GM21528 (cell line): ENCODE results near the gene ST8SIA5.

Experiments used
- ATAC-seq: cut with Tn5 transposase; IDR thresholded peaks from one replicate; pipeline ENCODE4 v1.9.1; 2021; ENCODE audit warnings: mild to moderate bottlenecking, moderate library complexity; ENCODE audit not compliant: unreplicated experiment, low FRiP score

ST8SIA5 gene

DNA sequence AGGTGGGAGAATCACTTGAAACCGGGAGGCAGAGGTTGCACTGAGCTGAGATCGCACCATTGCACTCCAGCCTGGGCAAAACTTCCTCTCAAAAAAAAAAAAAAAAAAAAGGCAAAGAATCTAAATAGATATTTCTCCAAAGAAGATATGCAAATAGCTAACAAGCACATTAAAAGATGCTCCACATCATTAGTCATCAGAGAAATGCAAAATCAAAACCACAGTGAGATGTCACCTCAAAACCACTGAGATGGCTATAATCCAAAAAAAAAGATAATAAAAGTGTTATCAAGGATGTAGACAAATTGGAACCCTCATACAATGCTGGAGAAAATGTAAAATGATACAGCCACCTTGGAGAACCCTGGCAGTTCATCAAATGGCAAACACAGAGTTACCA, 8.4 kb downstream of the ST8SIA5 start:
- ATAC-seq = no peak

DNA sequence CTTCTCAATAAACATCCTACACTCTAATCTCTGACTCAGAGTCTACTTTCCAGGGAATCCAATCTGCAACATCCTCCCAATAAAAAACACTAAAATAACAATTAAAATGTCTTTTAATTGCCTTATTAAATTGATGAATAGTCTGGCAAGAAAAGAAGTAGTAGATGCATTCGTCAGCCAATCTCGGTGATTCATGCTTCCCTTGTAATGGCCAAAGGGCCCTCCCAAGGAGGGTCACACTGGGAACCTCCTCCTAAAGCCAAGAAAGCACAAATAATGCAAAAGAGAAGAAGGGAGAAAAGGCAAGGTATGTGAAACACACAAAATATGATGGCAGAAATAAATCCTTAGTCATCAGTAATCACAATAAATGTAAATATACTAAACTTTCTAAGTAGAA, 16.8 kb downstream of the ST8SIA5 start:
- no peak for ATAC-seq

DNA sequence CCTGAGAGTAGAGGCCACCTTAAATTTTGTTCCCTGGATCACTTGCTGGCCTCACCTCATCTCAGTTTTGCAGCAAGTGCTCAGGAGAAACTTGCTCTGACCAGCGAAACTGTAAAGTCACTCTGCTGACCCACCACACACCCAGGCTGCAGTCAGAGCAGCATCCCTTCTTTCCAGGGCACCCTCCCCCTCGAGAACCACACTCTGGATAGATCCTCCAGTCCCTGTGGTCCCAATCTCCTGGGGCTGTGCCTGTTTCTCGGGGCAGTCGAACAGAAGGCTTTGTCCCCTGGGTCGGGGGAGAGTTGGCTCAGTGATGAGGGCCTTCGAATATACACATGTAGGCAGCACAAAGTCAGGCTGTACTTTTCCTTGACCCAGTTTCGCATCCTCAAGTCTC, 18.4 kb downstream of the ST8SIA5 start:
- ATAC-seq = no peak

DNA sequence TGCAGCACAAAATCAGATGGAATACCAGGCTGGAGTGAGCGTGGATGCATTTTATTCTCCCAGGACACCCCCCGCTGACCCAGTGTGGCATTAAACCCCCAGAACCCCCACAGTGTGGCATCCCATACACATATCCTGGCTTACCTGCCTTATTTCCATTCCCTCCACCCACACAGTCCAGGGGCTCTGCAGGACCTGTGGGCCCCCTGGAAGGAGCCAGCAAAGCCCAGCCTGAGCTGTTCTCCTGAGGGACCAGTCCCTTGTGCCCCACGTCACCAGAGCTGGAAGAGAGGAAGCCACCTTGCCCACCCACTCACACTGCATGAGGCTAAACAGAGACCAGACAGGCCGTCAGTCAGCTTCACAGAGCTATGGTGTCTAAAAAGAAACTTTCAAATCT, 20.1 kb downstream of the ST8SIA5 start:
- no peak for ATAC-seq

DNA sequence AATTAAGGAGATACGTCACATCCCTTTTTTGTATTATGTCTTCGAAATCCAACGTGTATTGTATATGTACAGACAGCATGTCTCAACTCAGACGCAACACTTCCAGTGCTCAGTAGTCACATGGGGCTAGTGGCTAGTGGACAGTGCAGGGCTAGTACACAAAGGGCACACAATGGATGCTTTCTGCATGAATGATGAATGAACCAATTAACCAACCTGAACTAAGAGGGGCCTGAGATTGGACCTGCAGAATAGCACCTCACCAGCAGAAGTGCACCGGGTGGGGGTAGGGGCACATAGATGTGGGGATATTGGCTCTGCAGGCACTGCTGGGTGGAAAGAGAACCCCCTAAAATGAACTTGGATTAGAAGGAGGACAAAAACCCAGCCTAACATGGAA, 20.7 kb downstream of the ST8SIA5 start:
- ATAC-seq = no peak

DNA sequence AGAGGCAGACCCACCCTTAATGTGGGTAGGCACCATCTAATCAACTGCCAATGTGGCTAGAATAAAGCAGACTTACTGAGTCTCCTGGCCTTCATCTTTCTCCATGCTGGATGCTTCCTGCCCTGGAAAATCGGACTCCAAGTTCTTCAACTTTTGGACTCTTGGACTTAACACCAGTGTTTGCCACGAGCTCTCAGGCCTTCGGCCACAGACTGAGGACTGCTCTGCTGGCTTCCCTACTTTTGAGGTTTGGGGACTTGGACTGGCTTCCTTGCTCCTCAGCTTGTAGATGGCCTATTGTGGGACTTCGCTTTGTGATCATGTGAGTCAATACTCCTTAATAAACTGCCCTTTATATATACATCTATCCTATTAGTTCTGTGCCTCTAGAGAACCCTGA, 21.9 kb downstream of the ST8SIA5 start:
- no peak for ATAC-seq

DNA sequence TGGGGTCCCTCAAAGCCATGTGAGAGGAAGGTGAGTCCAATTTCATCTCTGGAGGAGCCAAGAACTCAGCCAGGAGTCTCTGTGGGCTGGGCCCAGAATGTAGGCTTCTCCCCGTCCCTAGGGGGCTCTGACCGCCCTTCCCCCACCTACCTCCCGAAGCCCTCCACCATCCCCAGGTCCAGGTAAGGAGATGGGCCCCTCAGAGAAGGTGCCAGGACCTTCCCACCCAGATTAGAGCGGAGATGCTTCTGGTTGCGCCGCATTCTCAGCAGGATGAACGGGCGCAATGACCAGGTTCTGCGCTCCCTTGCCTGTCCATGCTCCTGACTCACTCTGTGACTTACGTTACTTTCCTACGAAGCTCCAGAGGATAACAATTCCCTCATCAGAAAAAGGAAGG, 23.0 kb downstream of the ST8SIA5 start:
- no peak for ATAC-seq

DNA sequence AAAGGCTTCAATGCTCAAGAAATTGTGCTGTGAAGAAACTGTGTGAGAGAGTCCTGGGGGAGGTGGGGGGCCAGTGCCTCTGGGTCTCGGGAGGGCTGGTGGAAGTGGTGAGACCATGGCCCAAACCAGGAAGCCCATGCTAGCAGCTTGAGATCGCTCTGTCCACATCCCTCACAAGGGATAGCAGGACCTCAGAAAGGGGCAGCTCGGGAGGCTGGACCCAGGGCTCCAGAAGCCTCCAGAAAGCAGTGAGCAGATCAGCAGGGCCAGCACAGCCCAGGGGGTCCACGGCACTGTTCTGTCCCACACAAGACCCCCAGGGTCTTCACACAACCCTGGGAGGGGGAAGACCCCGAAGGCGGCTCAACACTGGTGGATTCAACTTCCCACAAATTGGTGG, 24.1 kb downstream of the ST8SIA5 start:
- ATAC-seq = no peak

DNA sequence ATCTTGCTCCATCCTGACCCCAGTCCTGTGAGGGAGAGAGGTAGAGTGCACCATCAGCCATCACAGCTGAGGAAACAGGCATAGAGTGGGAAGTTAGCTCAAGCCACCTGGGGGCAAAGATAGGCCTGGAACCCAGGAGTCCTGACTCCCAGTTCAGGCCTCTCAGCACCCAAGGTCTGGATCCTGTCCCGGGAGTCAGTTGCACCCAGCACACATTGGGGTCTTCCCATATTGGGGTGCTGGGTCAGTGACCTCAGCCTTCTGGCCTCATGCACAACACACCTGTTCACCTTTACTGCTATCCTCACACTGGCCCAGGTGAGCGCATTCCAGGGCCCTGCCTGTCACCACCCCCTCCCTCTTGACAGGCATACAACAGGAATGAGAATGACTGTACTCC, 24.7 kb downstream of the ST8SIA5 start:
- ATAC-seq = no peak

DNA sequence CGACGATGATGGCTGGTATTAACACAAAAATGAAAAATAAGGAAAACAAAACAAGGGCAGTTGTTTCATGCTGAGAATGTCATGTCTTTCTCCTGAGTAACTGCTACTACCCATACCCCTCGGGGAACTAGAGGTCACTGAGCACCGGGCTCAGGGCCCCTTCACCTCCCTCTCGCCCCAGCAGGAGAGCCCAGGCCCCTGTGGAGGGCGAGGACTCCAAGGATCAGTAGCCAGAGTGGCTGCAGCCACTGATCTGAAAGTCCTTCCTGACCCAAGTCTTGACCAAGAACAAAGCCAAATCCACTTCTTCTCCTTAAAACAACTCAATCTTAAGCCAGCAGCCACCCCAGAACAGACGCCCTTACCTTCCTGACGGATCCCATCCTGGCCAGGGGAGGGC, 25.5 kb downstream of the ST8SIA5 start:
- no peak for ATAC-seq

DNA sequence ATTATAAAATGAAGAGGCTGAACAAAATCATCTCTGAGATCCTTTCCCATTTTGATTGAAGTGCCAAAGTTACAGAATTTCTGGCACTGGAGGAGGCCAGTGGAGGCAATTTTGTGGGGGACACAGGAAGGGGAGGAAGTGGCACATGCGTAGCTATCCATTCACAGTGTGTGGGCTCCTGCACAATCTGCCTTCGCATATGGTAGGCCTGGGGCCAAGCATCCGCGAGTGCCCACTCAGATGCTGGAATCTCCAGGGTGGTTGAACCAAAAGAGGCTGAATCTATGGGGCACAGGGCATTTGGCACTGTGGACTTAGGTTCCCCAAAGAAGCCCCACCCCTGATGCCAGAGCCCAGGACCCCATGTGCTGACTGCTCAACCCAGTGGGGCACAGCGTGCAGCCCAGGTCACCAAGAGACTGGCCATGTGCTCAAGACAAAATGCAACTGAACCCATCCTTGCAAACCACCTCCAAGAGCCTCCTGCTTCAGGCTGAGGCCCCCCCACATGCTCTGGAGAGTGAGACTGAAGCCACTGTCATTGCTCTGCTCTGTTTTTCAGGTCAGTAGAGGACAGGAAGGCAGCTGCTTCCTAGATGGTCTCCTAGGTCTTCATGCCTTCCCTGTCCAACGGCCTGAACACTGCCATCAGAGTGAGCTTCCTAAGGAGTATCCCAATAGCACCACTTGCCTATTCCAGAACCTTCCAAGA, 28.5 kb downstream of the ST8SIA5 start:
- ATAC-seq = no peak

DNA sequence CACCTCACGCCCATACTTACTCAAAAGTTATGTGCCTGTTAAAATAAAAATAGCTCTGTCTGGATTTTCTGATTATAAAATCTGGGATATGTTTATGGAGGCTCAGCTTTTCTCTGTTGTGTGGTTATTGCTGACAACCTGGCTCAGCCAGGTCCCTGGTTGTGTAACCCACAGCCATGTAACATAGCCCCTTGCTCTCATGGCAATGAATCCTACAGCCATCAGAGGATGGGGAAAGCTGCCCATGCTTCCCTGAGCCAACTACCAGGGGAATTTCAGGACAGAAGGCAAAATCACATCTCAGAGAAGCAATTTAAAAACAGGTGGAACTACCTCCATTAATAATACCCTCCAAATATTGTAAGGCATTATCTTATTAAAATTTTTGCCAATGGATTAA, 29.7 kb downstream of the ST8SIA5 start:
- no peak for ATAC-seq

DNA sequence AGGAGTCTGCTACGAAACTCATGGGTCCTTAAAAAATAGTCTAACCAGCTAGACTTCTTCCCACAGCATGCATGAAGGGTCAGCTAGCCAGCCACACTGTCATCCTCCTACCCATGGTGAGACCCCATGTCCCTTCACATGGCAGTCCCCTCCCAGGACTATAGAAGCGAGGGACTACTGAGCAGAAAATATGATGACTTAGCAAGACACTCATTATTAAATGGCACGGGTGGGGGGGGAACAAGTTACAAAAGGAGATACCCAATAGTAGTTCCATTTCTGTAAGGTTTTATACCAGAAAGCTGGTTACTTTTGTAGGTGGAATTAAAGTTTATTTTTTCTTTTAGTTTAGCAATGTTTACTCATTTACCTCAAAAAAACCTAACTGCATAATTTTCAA, 31.5 kb downstream of the ST8SIA5 start:
- ATAC-seq = no peak

DNA sequence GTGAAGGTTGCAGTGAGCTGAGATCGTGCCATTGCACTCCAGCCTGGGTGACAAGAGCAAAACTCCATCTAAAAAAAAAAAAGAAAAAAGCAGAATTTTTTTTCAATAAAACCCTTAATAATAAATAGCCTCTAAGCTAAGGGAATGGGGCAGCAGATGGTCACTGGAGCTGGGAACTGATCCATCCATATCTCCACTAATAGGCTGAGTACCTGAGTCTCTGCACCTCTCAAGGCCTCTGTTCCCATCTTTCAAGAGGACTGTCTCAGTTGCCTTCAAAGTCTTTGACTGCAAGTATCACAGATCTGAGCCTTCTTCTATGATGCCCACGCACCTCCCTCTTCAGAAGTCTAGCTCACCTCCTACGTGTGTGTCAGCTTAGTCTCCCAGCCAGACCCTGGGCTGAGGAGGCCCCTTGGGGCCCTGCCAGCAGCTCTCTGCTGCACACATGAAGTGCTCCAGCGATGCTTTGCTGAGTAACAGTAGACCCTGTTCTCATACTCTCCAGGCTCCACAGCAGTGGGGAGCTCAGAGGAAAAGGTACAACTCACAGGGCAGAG, 32.9 kb downstream of the ST8SIA5 start:
- no peak for ATAC-seq

DNA sequence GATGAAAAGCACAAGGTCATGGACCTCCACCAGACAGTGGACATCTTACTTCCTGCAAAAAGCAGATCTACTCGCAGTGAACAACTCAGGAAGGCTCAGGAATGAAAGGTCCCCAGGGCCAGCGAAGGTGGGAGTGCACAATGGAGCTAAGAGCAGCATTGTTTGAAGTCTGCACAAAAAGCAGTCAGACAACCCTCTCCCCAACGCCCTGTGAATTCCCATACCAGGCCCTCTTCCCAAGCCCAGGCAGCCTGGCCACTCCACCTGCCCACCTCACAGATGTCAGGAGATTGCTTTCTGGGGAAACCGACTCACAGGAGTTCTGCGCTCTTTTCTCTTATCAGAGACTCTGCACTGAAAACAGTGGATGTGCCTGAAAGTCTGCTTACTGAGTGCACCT, 34.8 kb downstream of the ST8SIA5 start:
- ATAC-seq = no peak

DNA sequence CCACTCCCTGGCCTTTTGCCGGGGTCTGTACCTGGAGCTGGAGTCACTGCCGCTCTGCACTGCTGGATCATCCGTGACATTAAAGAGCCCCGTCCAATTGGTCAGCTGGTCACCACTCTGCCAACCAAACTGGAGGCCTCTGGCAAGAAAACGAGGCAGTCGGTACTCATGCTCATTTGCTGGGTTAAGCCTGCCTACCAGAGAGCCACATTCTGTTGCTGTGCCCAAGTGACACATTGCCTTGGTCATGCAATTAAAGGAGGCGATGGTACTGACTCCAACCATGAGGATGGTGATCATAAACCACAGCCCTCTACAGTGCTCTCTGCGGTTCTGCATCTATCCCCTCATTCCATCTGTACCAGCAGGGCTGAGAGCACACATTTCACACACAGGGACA, 35.5 kb downstream of the ST8SIA5 start:
- no peak for ATAC-seq

DNA sequence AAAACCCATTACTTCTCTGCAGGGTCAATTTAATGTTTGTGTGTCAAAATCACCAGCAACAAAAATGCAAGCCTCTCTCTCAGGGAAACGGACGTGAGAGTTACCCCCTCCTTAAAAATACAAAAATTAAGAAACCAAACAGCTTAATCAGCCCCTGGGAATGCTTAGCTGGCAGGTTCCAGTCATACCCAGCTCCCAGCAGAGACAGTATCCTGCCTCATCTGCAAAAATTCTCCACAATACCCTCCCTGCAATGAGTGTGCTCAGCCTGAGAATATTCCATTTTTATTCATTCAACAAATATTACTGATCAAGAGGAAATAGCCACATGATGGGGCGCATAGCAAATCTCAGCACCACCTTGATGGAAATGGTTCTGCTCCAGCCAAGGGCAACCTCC, 36.3 kb downstream of the ST8SIA5 start:
- no peak for ATAC-seq

DNA sequence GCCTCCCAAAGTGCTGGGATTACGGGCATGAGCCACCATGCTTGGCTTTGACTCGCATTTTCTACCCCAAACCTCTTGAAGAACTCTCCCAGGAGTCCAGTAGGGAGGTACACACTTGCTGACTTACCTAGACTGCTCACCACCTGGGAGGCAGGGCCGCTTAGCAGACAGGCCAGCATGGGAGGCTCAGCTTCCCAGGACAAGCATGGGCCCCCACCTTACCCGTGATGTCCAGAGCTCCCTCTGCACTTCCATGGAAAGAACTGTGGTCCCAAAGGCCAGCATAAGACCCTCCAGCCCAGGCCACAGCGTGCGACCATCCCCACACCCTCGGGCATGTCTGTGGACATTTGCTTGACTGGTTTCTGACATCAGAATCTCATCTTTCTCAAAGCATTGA, 36.8 kb downstream of the ST8SIA5 start:
- no peak for ATAC-seq

DNA sequence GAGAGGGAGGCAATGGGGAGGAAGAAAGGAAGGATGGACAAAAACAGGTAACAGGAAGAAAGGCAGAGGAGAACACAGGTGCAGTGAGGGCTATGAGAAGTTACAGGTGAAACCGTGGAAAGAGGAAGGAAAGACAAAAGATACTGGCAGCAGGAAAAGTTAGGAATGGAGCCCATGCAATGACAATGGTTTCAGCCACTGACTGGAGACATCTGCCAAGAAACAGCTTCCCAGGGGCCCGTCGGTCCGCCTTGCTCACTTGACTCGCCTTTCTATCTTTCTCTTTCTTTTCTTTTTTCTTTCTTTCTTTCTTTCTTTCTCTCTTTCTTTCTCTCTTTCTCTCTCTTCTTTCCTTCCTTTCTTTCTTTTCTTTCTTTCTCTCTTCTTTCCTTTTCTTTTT, 37.5 kb downstream of the ST8SIA5 start:
- no peak for ATAC-seq

DNA sequence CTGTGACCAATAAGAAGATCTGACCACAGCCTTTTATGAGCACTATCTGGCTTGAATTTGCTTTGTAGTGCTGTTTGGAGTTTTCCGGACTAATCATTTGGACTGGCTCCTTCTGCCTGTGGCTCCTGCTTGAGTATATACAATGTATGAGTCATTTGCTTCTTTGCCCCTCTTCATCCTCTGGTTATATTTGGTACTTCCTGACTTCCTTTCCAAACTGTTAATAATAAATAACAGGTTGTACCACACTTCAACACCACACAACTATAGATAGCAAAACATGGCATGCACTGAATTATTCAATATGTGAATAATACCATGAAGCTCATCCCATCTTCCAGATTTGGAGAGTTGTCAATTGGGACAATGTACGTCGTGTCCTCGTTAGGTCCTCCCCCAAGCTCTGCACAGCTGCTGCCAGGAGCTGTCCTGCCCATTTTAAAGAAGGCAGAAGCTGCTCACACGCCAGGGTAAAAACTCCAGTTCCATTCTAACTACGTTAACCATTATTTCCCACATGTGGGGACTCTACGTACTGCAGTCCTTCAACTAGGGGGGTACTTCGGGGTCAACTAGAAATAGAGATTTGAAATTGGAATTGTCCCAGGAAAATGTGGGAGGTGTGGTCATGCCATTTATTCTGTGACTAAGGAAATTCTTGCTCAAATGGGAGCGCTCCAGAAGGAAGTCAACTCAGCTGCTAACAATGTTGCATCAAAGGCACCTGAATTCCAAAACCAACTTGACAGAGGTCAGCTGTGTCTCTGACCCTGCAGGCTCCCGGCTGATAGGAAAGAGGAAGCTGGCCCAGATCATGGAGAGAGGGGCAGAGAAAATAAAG, 38.1 kb downstream of the ST8SIA5 start:
- no peak for ATAC-seq

DNA sequence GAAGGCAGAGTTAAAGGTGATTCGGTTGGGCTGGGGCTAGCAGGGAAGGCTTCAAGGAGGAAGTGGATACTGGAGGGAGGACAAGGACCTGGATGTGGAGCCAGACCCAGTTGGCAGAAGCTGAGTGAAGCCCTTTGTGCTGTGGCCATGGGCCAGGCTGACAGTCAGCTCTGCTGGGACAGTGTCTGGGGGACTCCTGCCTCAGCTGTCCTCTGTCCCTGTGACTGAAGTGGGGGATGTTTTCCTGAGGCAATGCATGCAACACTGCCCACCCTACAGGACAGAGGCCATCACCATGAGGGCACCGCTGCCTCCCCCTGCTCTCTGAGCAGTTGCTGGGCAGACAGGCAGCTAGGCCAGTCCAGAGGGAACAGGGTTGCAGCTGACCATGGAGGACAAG, 40.0 kb downstream of the ST8SIA5 start:
- ATAC-seq = no peak

DNA sequence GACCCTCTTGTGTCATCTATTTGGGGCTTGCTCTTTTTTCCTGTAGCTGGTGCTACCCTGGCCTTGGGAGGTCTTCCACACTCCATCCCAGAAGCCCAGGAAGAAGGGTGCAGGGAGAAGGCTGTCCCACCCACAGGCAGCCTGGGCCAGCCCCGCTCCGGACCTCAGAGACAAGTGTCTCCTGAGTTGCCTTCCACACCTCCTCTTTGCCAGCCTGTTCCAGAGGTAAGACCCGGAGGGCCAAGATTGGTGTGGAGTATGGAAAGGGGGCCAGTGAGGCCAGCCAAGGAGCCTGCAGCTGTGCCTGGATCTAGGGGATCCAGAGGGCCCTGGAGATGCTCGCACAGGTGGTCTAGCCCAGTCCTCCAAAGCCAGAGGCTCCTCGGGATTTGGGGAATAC, 40.5 kb downstream of the ST8SIA5 start:
- no peak for ATAC-seq
